BJ (cell line): ENCODE results near the gene ZBTB20. TPM values are rescaled to one million over a fixed set of nuclear protein-coding genes. Genes with fewer than 3 reads are reported as not detected.

ENCODE experiments used
- CTCF ChIA-PET: fragments of 350-600 bp; formaldehyde crosslinking; extraction: SDS; loops from one replicate; lab custom pipeline; 2021; ENCODE audit warnings: antibody characterized with exemption, inconsistent platforms; lab: Yijun Ruan, JAX
- POLR2A ChIA-PET: fragments of 300-600 bp; sonication (Branson Sonifier 250); formaldehyde crosslinking; extraction: SDS; loops from one replicate; lab custom pipeline; 2021; ENCODE audit warnings: antibody characterized with exemption; lab: Charles Lee
- DNase-seq: peaks from one replicate; pipeline ENCODE4 v3.0.0-alpha.2; 2011; ENCODE audit warnings: low read depth
- H3K27me3 ChIP-seq: 2 replicates; pipeline ENCODE4 v1.6.0; 2011; ENCODE audit warnings: low read length; ENCODE audit not compliant: control insufficient read depth, insufficient read depth
- H3K36me3 ChIP-seq: 2 replicates; pipeline ENCODE4 v1.5.1; 2011; ENCODE audit warnings: low read length; ENCODE audit not compliant: control insufficient read depth, insufficient read depth
- H3K4me3 ChIP-seq: 2 replicates; pipeline ENCODE4 v1.5.1; 2011; ENCODE audit warnings: low read depth, mild to moderate bottlenecking, control low read depth, low read length
- CTCF ChIP-seq: IDR thresholded peaks from 2 replicates; pipeline ENCODE4 v1.5.1; 2011; ENCODE audit warnings: low read depth, mild to moderate bottlenecking, control low read depth, inconsistent platforms, low read length, moderate library complexity; ENCODE audit not compliant: insufficient read depth
- polyA plus RNA-seq: library from polyadenylated mRNA; depleted of rRNA; stranded (reverse); fragments of >200 nt; gene quantifications from 2 replicates; pipeline ENCODE4 v1.2.3, GENCODE V29; 2011

The ZBTB20 gene
- polyA plus RNA-seq, 1 experiment = 6.0 TPM

GRCh38 chr3:114550165-114550564, 596.9 kb downstream of the ZBTB20 start:
- no peaks in the 10 kb centered on the region for H3K36me3 ChIP-seq
- CTCF ChIA-PET = no interaction called here
- no peak for DNase-seq
- no peaks in the 10 kb centered on the region for H3K27me3 ChIP-seq
- H3K4me3 ChIP-seq = no peak overlapping the region
- no peak for TF ChIP-seq CTCF
- POLR2A ChIA-PET = no interaction called here

GRCh38 chr3:114545193-114545592, 601.9 kb downstream of the ZBTB20 start:
- H3K27me3 ChIP-seq = no peaks in the 10 kb centered on the region
- POLR2A ChIA-PET = no interaction called here
- no peak overlapping the region for H3K4me3 ChIP-seq
- no peaks in the 10 kb centered on the region for H3K36me3 ChIP-seq
- CTCF ChIA-PET = interaction anchor here (0.8 to 2.3 kb wide), 2 partner anchors 17 to 40 kb away, joined by 3 to 5 read pairs; no protein-coding TSS in a partner anchor
- TF ChIP-seq CTCF = no peak
- DNase-seq = no peak

- H3K4me3 ChIP-seq = no peak overlapping the region
- H3K27me3 ChIP-seq = no peaks in the 10 kb centered on the region
- no peak for TF ChIP-seq CTCF
- ChIA-PET CTCF (no interaction called here), POLR2A (no interaction called here)
- no peak for DNase-seq
- no peaks in the 10 kb centered on the region for H3K36me3 ChIP-seq
These were observed 604.7 kb downstream of the ZBTB20 start for GRCh38 chr3:114542359-114542758.

- Histone ChIP-seq H3K36me3 (no peaks in the 10 kb centered on the region), H3K27me3 (no peaks in the 10 kb centered on the region), H3K4me3 (no peak overlapping the region)
- POLR2A ChIA-PET = no interaction called here
- TF ChIP-seq CTCF = no peak
- DNase-seq = no peak
- CTCF ChIA-PET = no interaction called here
These were observed 607.6 kb downstream of the ZBTB20 start for GRCh38 chr3:114539525-114539924.

GRCh38 chr3:114538211-114538610, 608.9 kb downstream of the ZBTB20 start:
- no peak for TF ChIP-seq CTCF
- CTCF ChIA-PET = no interaction called here
- H3K27me3 ChIP-seq = no peaks in the 10 kb centered on the region
- H3K4me3 ChIP-seq = no peak overlapping the region
- no peak for DNase-seq
- POLR2A ChIA-PET = no interaction called here
- H3K36me3 ChIP-seq = no peaks in the 10 kb centered on the region
